GM12874 (cell line): ENCODE results near the gene AANAT.

ENCODE experiments used
- CTCF ChIP-seq: IDR thresholded peaks from 2 replicates; pipeline ENCODE4 v1.5.1; 2011; ENCODE audit warnings: low read depth, mild to moderate bottlenecking, control low read depth, low read length, moderate library complexity; ENCODE audit not compliant: insufficient read depth

The AANAT gene

DNA sequence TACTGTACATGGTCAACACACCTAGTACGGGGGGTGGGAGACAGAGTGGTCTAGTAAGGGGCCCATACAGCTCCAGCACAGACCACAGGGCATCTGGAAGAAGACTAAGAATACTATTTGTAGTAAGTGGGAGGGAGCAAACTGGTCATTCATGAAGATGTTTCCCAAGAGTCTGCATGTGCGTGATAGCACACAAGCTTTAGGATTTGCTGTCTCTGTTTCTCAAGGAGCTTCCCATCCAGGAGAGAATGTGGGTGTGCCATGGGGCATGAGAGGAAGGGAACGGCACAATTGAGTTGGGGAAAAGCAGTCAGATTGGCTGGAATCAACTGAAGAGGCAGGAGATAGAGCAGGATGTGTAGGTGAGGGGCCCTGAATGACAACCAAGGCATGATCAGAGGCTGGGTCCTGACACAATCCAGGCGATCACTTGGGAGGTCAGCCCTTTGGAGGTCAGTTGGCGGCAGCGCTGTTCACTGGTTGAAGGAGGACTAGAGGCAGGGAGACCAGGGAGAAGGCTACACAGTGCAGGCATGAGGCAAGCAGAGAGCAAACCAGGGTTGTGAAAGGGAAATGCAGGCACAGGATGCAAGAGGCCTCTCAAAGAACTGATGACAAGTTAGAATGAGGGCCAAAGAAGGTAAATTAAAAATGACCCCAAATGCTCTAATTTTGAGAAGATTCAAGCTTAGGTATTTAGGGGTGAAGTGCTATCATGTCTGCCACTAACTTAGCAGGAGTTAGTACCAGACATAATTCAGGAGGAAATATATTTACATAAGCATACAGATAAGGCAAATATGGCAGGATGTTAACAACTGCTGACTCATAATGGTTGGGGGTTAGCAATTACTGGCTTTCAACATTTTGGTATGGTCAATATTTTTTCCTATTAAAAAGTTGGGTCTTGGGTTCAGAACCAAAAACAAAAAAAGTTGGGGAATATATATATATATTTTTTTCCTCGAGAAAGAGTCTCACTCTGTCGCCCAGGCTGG lies 24.8 kb upstream of the AANAT start:
- TF ChIP-seq CTCF, result no peak

GRCh38 chr17:76444518-76445311 lies 22.7 kb upstream of the AANAT start:
- no peak for TF ChIP-seq CTCF

DNA sequence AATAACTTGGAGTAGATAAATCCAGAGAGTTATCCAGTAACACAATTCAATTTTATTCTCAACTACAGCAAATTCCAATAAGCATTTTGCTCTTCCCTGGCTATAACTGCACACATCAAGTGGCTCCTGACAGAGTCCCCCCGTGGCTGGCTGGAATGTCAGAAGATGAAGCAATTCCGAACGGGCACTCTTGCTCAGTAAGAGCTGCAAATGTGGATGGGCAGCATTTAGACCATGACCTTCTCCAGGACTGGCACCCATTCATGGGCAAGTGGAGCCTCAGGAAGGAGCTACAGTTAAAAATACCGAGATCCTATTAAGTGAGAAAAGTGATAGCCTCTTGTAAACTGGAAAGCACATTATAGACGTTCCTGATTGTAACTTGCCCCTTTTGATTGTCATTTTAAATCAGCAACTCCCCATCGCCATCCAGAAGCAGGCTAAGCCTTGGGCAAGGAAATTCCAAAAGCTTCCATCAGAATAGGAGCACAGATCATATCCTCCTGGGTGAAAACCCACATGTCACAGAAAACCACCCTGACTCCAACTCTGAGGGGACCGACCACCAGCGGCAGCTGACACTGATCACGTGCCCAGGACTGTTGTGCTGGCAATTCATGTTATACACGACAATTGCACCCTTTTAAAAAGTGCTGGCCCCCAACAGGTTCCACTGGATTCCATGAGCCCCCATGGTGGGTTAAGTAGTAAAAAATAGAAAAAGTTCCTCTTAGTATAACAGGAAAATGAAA lies 21.5 kb upstream of the AANAT start:
- TF ChIP-seq CTCF, result no peak

GRCh38 chr17:76446449-76447231 lies 20.8 kb upstream of the AANAT start:
- no peak for TF ChIP-seq CTCF

- TF ChIP-seq CTCF, result no peak
Observed at GRCh38 chr17:76447931-76448652, 19.3 kb upstream of the AANAT start.

- TF ChIP-seq CTCF, result no peak
Observed at GRCh38 chr17:76449126-76449525, 18.3 kb upstream of the AANAT start.
